ENCODE results near the gene ERP27.

- TF ChIP-seq, protein P1, sequence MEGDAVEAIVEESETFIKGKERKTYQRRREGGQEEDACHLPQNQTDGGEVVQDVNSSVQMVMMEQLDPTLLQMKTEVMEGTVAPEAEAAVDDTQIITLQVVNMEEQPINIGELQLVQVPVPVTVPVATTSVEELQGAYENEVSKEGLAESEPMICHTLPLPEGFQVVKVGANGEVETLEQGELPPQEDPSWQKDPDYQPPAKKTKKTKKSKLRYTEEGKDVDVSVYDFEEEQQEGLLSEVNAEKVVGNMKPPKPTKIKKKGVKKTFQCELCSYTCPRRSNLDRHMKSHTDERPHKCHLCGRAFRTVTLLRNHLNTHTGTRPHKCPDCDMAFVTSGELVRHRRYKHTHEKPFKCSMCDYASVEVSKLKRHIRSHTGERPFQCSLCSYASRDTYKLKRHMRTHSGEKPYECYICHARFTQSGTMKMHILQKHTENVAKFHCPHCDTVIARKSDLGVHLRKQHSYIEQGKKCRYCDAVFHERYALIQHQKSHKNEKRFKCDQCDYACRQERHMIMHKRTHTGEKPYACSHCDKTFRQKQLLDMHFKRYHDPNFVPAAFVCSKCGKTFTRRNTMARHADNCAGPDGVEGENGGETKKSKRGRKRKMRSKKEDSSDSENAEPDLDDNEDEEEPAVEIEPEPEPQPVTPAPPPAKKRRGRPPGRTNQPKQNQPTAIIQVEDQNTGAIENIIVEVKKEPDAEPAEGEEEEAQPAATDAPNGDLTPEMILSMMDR (conservative IDR thresholded peaks at IDR 0.05 in 1 of 2, IDR thresholded peaks at IDR 0.05 in 1 of 2; ENCODE audit: low read depth in 1 of 2, low read length in 2 of 2): no peak
- TF ChIP-seq EZH2 (IDR thresholded peaks at IDR 0.05; ENCODE audit: low read length, missing control alignments): no peak
Measured at GRCh38 chr12:14968478-14968877, 30.1 kb upstream of the ERP27 start.

Measured in fibroblast of lung (primary cell).